ENCODE measurements around the gene OPN1SW.

Gene OPN1SW

GRCh38 chr7:128729494-128729893, 46.1 kb downstream of the OPN1SW start:
- no peak for DNase-seq

GRCh38 chr7:128728598-128728997, 47.0 kb downstream of the OPN1SW start:
- DNase-seq: no peak

- DNase-seq: no peak
Observed at GRCh38 chr7:128727239-128727638, 48.4 kb downstream of the OPN1SW start.

GRCh38 chr7:128726737-128727072, 48.9 kb downstream of the OPN1SW start:
- no peak for DNase-seq

- no peak for DNase-seq
Observed at GRCh38 chr7:128726059-128726736, 49.4 kb downstream of the OPN1SW start.

- no peak for DNase-seq
Observed at GRCh38 chr7:128725531-128725930, 50.1 kb downstream of the OPN1SW start.

GRCh38 chr7:128724743-128725142, 50.9 kb downstream of the OPN1SW start:
- no peak for DNase-seq
